Neural progenitor cell (in vitro differentiated cells): ENCODE results near the gene PLCXD3. TPM values are rescaled to one million over a fixed set of nuclear protein-coding genes. Genes with fewer than 3 reads are reported as not detected.

ENCODE experiments used
- DNase-seq: peaks from one replicate; pipeline ENCODE4 v3.0.0-alpha.2; 2016; ENCODE audit warnings: low spot score
- H2AFZ ChIP-seq: fragments of 200-600 bp; sonication (generic); replicated peaks from 2 replicates; pipeline ENCODE4 v1.6.1; 2016; ENCODE audit warnings: antibody characterized with exemption
- H3F3A ChIP-seq: fragments of 200-600 bp; sonication (generic); 2 replicates; pipeline ENCODE4 v1.6.1; 2016; ENCODE audit warnings: antibody characterized with exemption, low read depth
- H3K27ac ChIP-seq: fragments of 200-600 bp; sonication (generic); 2 replicates; pipeline ENCODE4 v1.5.1; 2016; ENCODE audit warnings: mild to moderate bottlenecking
- H3K27me3 ChIP-seq: fragments of 200-600 bp; sonication (generic); 2 replicates; pipeline ENCODE4 v1.6.1; 2016; ENCODE audit warnings: mild to moderate bottlenecking, moderate library complexity
- H3K36me3 ChIP-seq: fragments of 200-600 bp; sonication (generic); 2 replicates; pipeline ENCODE4 v1.5.1; 2016
- H3K4me1 ChIP-seq: fragments of 200-600 bp; sonication (generic); 2 replicates; pipeline ENCODE4 v1.6.1; 2016; ENCODE audit warnings: mixed run types
- H3K4me2 ChIP-seq: fragments of 200-600 bp; sonication (generic); 2 replicates; pipeline ENCODE4 v1.6.1; 2016
- H3K4me3 ChIP-seq: fragments of 200-600 bp; sonication (generic); 2 replicates; pipeline ENCODE4 v1.5.1; 2016
- H3K79me2 ChIP-seq: fragments of 200-600 bp; sonication (generic); 2 replicates; pipeline ENCODE4 v1.6.1; 2016; ENCODE audit warnings: low read depth
- H3K9ac ChIP-seq: fragments of 200-600 bp; sonication (generic); 2 replicates; pipeline ENCODE4 v1.6.1; 2016
- H3K9me3 ChIP-seq: fragments of 200-600 bp; sonication (generic); 2 replicates; pipeline ENCODE4 v1.5.1; 2016; ENCODE audit warnings: low read depth
- H4K20me1 ChIP-seq: fragments of 200-600 bp; sonication (generic); 2 replicates; pipeline ENCODE4 v1.6.1; 2016; ENCODE audit warnings: low read depth
- H3K27ac Mint-ChIP-seq: 3 replicates; pipeline ENCODE4 v1.8.0; 2021; ENCODE audit warnings: mixed read lengths
- H3K27me3 Mint-ChIP-seq: 2 replicates; pipeline ENCODE4 v1.8.0; 2022; ENCODE audit warnings: low read depth, mild to moderate bottlenecking, inconsistent platforms, moderate library complexity, mixed read lengths; ENCODE audit not compliant: insufficient read depth
- H3K36me3 Mint-ChIP-seq: 3 replicates; pipeline ENCODE4 v1.8.0; 2021; ENCODE audit warnings: mixed read lengths
- H3K4me1 Mint-ChIP-seq: 3 replicates; pipeline ENCODE4 v1.8.0; 2021; ENCODE audit warnings: mixed read lengths
- H3K4me3 Mint-ChIP-seq: 3 replicates; pipeline ENCODE4 v1.8.0; 2021; ENCODE audit warnings: mild to moderate bottlenecking, moderate library complexity, mixed read lengths
- H3K9me3 Mint-ChIP-seq: 3 replicates; pipeline ENCODE4 v1.8.0; 2020; ENCODE audit warnings: mixed read lengths
- EZH2 ChIP-seq: fragments of 200-600 bp; sonication (generic); IDR thresholded peaks from 2 replicates; pipeline ENCODE4 v1.6.1; 2017; ENCODE audit warnings: antibody characterized with exemption, mild to moderate bottlenecking, moderate library complexity
- EZH2phosphoT487 ChIP-seq: fragments of 200-600 bp; sonication (generic); IDR thresholded peaks from 2 replicates; pipeline ENCODE4 v1.6.1; 2017; ENCODE audit warnings: antibody characterized with exemption
- total RNA-seq: library from RNA; depleted of rRNA; stranded (reverse); fragments of >200 nt; gene quantifications from 2 replicates; pipeline ENCODE4 v1.2.3, GENCODE V29; 2015; ENCODE audit warnings: low replicate concordance
- TF ChIP-seq, protein P1 (sequence below): fragments of 200-600 bp; sonication (generic); IDR thresholded peaks from 2 replicates; pipeline ENCODE4 v1.5.1; 2017; ENCODE audit warnings: antibody characterized with exemption, mild to moderate bottlenecking

PLCXD3 gene
- total RNA-seq, 1 donor from 2014 or later, result not detected

DNA sequence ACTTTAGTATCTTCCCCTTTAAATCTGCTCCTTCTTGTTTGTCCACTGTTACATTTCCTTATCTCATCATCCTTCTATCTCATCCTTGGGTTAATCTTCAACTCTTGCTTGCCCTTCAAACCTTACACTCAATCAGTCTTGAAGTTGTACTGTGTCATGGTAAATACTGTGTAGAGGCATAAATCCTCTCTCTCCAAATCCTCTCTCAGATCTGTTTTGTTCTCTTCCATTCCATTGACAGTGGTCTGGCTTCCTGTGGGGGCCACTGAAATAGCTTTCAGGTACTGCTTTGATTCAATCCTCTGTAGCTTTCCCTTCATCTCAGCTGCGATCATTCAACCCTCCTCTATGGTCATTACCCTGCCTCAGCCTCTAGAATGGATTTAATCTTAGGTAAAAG is 104.0 kb downstream of the PLCXD3 start:
- Histone ChIP-seq H4K20me1 (no peaks in the 10 kb centered on the region), H3K4me2 (no peak overlapping the region), H3K79me2 (no peaks in the 10 kb centered on the region), H3K27ac (no peak overlapping the region), H3K4me1 (peaks cover 9% of the 10 kb centered on the region), H2AFZ (no peak overlapping the region), H3K27me3 (no peaks in the 10 kb centered on the region), H3K36me3 (no peaks in the 10 kb centered on the region), H3K9me3 (no peaks in the 10 kb centered on the region), H3F3A (no peaks in the 10 kb centered on the region), H3K4me3 (no peak overlapping the region), H3K9ac (no peak overlapping the region)
- Mint-ChIP-seq H3K4me3 (no peak overlapping the region), H3K36me3 (no peaks in the 10 kb centered on the region), H3K9me3 (no peaks in the 10 kb centered on the region), H3K4me1 (peaks cover 18% of the 10 kb centered on the region), H3K27ac (no peak overlapping the region), H3K27me3 (no peaks in the 10 kb centered on the region)
- DNase-seq, result no peak
- TF ChIP-seq EZH2 (no peak), EZH2phosphoT487 (no peak)
- TF ChIP-seq, protein P1, sequence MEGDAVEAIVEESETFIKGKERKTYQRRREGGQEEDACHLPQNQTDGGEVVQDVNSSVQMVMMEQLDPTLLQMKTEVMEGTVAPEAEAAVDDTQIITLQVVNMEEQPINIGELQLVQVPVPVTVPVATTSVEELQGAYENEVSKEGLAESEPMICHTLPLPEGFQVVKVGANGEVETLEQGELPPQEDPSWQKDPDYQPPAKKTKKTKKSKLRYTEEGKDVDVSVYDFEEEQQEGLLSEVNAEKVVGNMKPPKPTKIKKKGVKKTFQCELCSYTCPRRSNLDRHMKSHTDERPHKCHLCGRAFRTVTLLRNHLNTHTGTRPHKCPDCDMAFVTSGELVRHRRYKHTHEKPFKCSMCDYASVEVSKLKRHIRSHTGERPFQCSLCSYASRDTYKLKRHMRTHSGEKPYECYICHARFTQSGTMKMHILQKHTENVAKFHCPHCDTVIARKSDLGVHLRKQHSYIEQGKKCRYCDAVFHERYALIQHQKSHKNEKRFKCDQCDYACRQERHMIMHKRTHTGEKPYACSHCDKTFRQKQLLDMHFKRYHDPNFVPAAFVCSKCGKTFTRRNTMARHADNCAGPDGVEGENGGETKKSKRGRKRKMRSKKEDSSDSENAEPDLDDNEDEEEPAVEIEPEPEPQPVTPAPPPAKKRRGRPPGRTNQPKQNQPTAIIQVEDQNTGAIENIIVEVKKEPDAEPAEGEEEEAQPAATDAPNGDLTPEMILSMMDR, result no peak

DNA sequence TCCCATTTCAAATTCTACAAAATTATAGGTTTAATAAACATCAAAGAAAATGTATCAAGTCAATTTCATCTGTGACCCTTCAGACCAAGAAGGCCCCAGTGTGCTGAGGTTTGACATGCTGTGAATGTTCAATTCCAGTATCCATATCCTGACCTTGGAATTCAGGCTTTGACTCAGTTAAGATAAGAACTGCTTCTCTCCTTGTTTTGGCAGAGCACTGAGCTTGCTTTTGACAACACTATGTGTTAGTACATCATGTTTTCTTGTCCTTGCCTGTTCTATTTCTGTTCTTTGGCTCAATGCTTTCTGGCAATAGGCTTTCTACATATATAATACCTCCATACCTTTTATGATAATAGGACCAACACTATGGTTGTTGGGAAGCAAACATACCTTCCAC is 105.6 kb downstream of the PLCXD3 start:
- no peaks in the 10 kb centered on the region for H3K9me3 Mint-ChIP-seq
- Histone ChIP-seq H2AFZ (no peak overlapping the region), H3K4me1 (peaks cover 9% of the 10 kb centered on the region), H3K36me3 (no peaks in the 10 kb centered on the region), H3K4me2 (no peak overlapping the region), H3F3A (no peaks in the 10 kb centered on the region), H3K4me3 (no peak overlapping the region), H4K20me1 (no peaks in the 10 kb centered on the region), H3K79me2 (no peaks in the 10 kb centered on the region), H3K9me3 (no peaks in the 10 kb centered on the region), H3K27me3 (no peaks in the 10 kb centered on the region), H3K9ac (no peak overlapping the region), H3K27ac (no peak overlapping the region)
- no peak overlapping the region for H3K4me3 Mint-ChIP-seq
- no peaks in the 10 kb centered on the region for H3K36me3 Mint-ChIP-seq
- no peaks in the 10 kb centered on the region for H3K27me3 Mint-ChIP-seq
- H3K27ac Mint-ChIP-seq, result no peak overlapping the region
- TF ChIP-seq EZH2phosphoT487 (no peak), EZH2 (no peak)
- TF ChIP-seq, protein P1, result no peak
- no peak for DNase-seq
- H3K4me1 Mint-ChIP-seq, result peaks cover 16% of the 10 kb centered on the region

DNA sequence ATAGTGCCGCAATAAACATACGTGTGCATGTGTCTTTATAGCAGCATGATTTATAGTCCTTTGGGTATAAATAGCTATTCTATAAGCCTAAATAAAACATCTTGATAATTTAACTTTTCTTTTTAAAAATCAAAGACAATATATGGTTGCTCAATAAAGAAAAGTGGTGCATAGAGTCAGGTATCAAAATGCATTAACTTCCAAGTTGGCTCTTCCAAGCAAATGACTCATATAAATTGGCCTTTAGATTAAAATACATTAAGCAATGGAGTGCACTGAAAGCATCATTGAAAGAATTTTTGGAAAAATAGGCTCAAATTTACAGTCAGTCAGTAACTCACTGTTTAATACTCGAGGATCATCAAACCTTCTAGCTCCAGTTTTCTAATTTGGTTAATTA is 106.6 kb downstream of the PLCXD3 start:
- H3K4me3 ChIP-seq, result no peak overlapping the region
- H2AFZ ChIP-seq, result no peak overlapping the region
- no peak overlapping the region for H3K27ac ChIP-seq
- no peak overlapping the region for H3K9ac ChIP-seq
- peaks cover 9% of the 10 kb centered on the region for H3K4me1 ChIP-seq
- Mint-ChIP-seq H3K4me3 (no peak overlapping the region), H3K36me3 (no peaks in the 10 kb centered on the region), H3K27ac (no peak overlapping the region), H3K9me3 (peaks cover 6% of the 10 kb centered on the region), H3K27me3 (peaks cover 2% of the 10 kb centered on the region), H3K4me1 (peaks cover 9% of the 10 kb centered on the region)
- H3K4me2 ChIP-seq, result no peak overlapping the region
- no peaks in the 10 kb centered on the region for H3K36me3 ChIP-seq
- no peaks in the 10 kb centered on the region for H4K20me1 ChIP-seq
- no peaks in the 10 kb centered on the region for H3K27me3 ChIP-seq
- TF ChIP-seq, protein P1, result no peak
- TF ChIP-seq EZH2phosphoT487, result no peak
- TF ChIP-seq EZH2, result no peak
- DNase-seq, result no peak
- no peaks in the 10 kb centered on the region for H3K79me2 ChIP-seq
- no peaks in the 10 kb centered on the region for H3F3A ChIP-seq
- H3K9me3 ChIP-seq, result no peaks in the 10 kb centered on the region

DNA sequence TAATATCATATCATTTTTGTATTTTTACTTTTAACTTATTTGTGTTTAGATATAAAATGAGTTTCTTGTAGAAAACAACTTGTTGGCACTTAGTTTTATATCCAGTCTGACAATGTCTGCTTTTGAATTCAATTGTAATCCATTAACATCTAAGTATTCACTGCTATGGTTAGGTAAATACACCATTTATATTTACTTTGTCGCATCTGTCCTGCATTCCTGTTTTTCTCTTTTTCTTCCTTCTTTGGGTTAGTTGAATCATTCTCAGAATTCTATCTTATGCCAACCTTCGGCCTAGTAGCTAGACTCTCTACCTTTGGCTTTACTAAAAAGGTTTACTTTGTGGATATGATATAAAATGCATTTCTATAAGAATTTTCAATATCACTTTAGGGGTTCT is 107.6 kb downstream of the PLCXD3 start:
- Histone ChIP-seq H3F3A (no peaks in the 10 kb centered on the region), H3K4me2 (no peak overlapping the region), H3K27me3 (no peaks in the 10 kb centered on the region), H3K9me3 (no peaks in the 10 kb centered on the region), H3K4me1 (peaks cover 9% of the 10 kb centered on the region), H3K79me2 (no peaks in the 10 kb centered on the region), H3K27ac (no peak overlapping the region), H3K9ac (no peak overlapping the region), H4K20me1 (no peaks in the 10 kb centered on the region), H2AFZ (no peak overlapping the region), H3K4me3 (no peak overlapping the region), H3K36me3 (no peaks in the 10 kb centered on the region)
- Mint-ChIP-seq H3K4me3 (no peak overlapping the region), H3K27ac (no peak overlapping the region), H3K27me3 (peaks cover 2% of the 10 kb centered on the region), H3K4me1 (peaks cover 6% of the 10 kb centered on the region), H3K9me3 (peaks cover 11% of the 10 kb centered on the region), H3K36me3 (no peaks in the 10 kb centered on the region)
- no peak for TF ChIP-seq EZH2
- TF ChIP-seq, protein P1, result no peak
- TF ChIP-seq EZH2phosphoT487, result no peak
- no peak for DNase-seq
